AG04450 (cell line): ENCODE data around the gene WIF1. TPM values are rescaled to one million over a fixed set of nuclear protein-coding genes. Genes with fewer than 3 reads are reported as not detected.

Source experiments
- CTCF ChIA-PET: fragments of 300-600, 350-600 bp; formaldehyde crosslinking; extraction: SDS; loops from one replicate; lab custom pipeline; 2022; ENCODE audit warnings: antibody characterized with exemption, inconsistent platforms; lab: Charles Lee
- POLR2A ChIA-PET: fragments of 350-600 bp; formaldehyde crosslinking; extraction: SDS; loops from one replicate; lab custom pipeline; 2021; ENCODE audit warnings: antibody characterized with exemption, inconsistent platforms; lab: Yijun Ruan, JAX
- DNase-seq: peaks from one replicate; pipeline ENCODE4 v3.0.0-alpha.2; 2011; ENCODE audit warnings: low read depth, low spot score
- H3K27ac ChIP-seq: one replicate; pipeline ENCODE4 v1.5.1; 2012; ENCODE audit warnings: low read depth, low read length, control low read depth
- H3K27me3 ChIP-seq: one replicate; pipeline ENCODE4 v1.6.0; 2012; ENCODE audit warnings: low read length; ENCODE audit not compliant: control insufficient read depth, insufficient read depth
- H3K4me3 ChIP-seq: 2 replicates; pipeline ENCODE4 v1.5.1; 2011; ENCODE audit warnings: mild to moderate bottlenecking, low read depth, low read length, control low read depth
- H3K9me3 ChIP-seq: 2 replicates; pipeline ENCODE4 v1.5.1; 2012; ENCODE audit warnings: low read length; ENCODE audit not compliant: control insufficient read depth, insufficient read depth
- polyA plus RNA-seq: library from polyadenylated mRNA; depleted of rRNA; stranded (reverse); fragments of >200 nt; gene quantifications from 2 replicates; pipeline ENCODE4 v1.2.3, GENCODE V29; 2011
- TF ChIP-seq, protein P1 (sequence below): IDR thresholded peaks from 2 replicates; pipeline ENCODE4 v1.5.1; 2011; ENCODE audit warnings: low read depth, low read length, control low read depth, inconsistent platforms

Gene WIF1
- polyA plus RNA-seq, 1 experiment = not detected

GRCh38 chr12:65113621-65114035, 7.5 kb downstream of the WIF1 start:
- H3K9me3 ChIP-seq = no peaks in the 10 kb centered on the region
- no peak overlapping the region for H3K4me3 ChIP-seq
- TF ChIP-seq, protein P1, sequence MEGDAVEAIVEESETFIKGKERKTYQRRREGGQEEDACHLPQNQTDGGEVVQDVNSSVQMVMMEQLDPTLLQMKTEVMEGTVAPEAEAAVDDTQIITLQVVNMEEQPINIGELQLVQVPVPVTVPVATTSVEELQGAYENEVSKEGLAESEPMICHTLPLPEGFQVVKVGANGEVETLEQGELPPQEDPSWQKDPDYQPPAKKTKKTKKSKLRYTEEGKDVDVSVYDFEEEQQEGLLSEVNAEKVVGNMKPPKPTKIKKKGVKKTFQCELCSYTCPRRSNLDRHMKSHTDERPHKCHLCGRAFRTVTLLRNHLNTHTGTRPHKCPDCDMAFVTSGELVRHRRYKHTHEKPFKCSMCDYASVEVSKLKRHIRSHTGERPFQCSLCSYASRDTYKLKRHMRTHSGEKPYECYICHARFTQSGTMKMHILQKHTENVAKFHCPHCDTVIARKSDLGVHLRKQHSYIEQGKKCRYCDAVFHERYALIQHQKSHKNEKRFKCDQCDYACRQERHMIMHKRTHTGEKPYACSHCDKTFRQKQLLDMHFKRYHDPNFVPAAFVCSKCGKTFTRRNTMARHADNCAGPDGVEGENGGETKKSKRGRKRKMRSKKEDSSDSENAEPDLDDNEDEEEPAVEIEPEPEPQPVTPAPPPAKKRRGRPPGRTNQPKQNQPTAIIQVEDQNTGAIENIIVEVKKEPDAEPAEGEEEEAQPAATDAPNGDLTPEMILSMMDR = no peak
- CTCF ChIA-PET = no interaction called here
- H3K27me3 ChIP-seq = peaks cover 10% of the 10 kb centered on the region
- DNase-seq = no peak
- POLR2A ChIA-PET = no interaction called here
- H3K27ac ChIP-seq = no peak overlapping the region

GRCh38 chr12:65106948-65107347, 14.2 kb downstream of the WIF1 start:
- Histone ChIP-seq H3K4me3 (no peak overlapping the region), H3K27me3 (peaks cover 3% of the 10 kb centered on the region), H3K9me3 (no peaks in the 10 kb centered on the region), H3K27ac (no peak overlapping the region)
- POLR2A ChIA-PET = no interaction called here
- CTCF ChIA-PET = interaction anchor here (0.6 to 9.9 kb wide), 12 partner anchors 11 to 828 kb away, joined by 3 to 107 read pairs (median 4); no protein-coding TSS in a partner anchor
- no peak for DNase-seq
- TF ChIP-seq, protein P1 = peak; percentile 53

GRCh38 chr12:65100140-65100539, 21.0 kb downstream of the WIF1 start:
- Histone ChIP-seq H3K27ac (no peak overlapping the region), H3K9me3 (no peaks in the 10 kb centered on the region), H3K27me3 (peaks cover 3% of the 10 kb centered on the region), H3K4me3 (no peak overlapping the region)
- ChIA-PET CTCF (interaction anchor here (0.6 kb wide), 1 partner anchor 304 kb away, joined by 3 read pairs; no protein-coding TSS in a partner anchor), POLR2A (interaction anchor here (0.6 kb wide), 1 partner anchor 55 kb away, joined by 3 read pairs; no protein-coding TSS in a partner anchor)
- DNase-seq = no peak
- TF ChIP-seq, protein P1 = peak; percentile 28

DNA sequence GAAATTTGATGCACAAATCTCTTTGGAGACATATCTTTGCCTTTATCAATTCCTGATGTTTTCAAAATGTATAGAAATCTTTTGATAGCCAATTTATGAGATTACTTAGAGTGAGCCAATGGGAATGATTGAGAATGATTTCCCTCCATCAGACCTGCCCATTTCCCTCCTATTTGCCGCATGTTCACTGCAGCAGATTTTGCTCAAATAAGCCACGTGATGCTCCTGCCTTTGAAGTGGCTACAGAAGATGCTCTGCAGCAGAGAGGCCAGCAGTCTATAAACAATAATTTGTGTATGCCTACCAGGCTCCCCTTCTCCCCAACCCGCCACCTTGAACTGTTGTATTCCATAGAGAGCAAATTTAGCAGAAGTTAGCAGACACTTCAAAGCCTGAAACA, 21.9 kb downstream of the WIF1 start:
- Histone ChIP-seq H3K4me3 (no peak overlapping the region), H3K27ac (no peak overlapping the region), H3K9me3 (no peaks in the 10 kb centered on the region), H3K27me3 (peaks cover 3% of the 10 kb centered on the region)
- TF ChIP-seq, protein P1 = no peak
- DNase-seq = no peak
- ChIA-PET POLR2A (no interaction called here), CTCF (no interaction called here)

GRCh38 chr12:65098364-65098763, 22.7 kb downstream of the WIF1 start:
- DNase-seq = no peak

More at GRCh38 chr12:65098364-65098763, 22.7 kb downstream of the WIF1 start:
- Histone ChIP-seq H3K9me3 (no peaks in the 10 kb centered on the region), H3K27me3 (peaks cover 3% of the 10 kb centered on the region), H3K27ac (no peak overlapping the region), H3K4me3 (no peak overlapping the region)
- TF ChIP-seq, protein P1 = no peak
- ChIA-PET CTCF (no interaction called here), POLR2A (no interaction called here)
